BJ (cell line): Measurements from ENCODE around the gene RRP36. TPM values are rescaled to one million over a fixed set of nuclear protein-coding genes. Genes with fewer than 3 reads are reported as not detected.

Experiments
- CTCF ChIA-PET: fragments of 350-600 bp; formaldehyde crosslinking; extraction: SDS; loops from one replicate; lab custom pipeline; 2021; ENCODE audit warnings: antibody characterized with exemption, inconsistent platforms; lab: Yijun Ruan, JAX
- POLR2A ChIA-PET: fragments of 300-600 bp; sonication (Branson Sonifier 250); formaldehyde crosslinking; extraction: SDS; loops from one replicate; lab custom pipeline; 2021; ENCODE audit warnings: antibody characterized with exemption; lab: Charles Lee
- DNase-seq: peaks from one replicate; pipeline ENCODE4 v3.0.0-alpha.2; 2011; ENCODE audit warnings: low read depth
- H3K27me3 ChIP-seq: 2 replicates; pipeline ENCODE4 v1.6.0; 2011; ENCODE audit warnings: low read length; ENCODE audit not compliant: control insufficient read depth, insufficient read depth
- H3K36me3 ChIP-seq: 2 replicates; pipeline ENCODE4 v1.5.1; 2011; ENCODE audit warnings: low read length; ENCODE audit not compliant: control insufficient read depth, insufficient read depth
- H3K4me3 ChIP-seq: 2 replicates; pipeline ENCODE4 v1.5.1; 2011; ENCODE audit warnings: low read depth, mild to moderate bottlenecking, control low read depth, low read length
- CTCF ChIP-seq: IDR thresholded peaks from 2 replicates; pipeline ENCODE4 v1.5.1; 2011; ENCODE audit warnings: low read depth, mild to moderate bottlenecking, control low read depth, inconsistent platforms, low read length, moderate library complexity; ENCODE audit not compliant: insufficient read depth
- polyA plus RNA-seq: library from polyadenylated mRNA; depleted of rRNA; stranded (reverse); fragments of >200 nt; gene quantifications from 2 replicates; pipeline ENCODE4 v1.2.3, GENCODE V29; 2011

The RRP36 gene
- polyA plus RNA-seq, 1 experiment: 43.1 TPM

GRCh38 chr6:43059168-43060033 is 38.0 kb downstream of the RRP36 start, which contains the start of the genes KLC4 and MRPL2:
Gene KLC4, plus strand, starts transcription at chr6:43059631. Its CDS starts 1,705 bp downstream, at chr6:43061336.
Gene MRPL2, minus strand, starts transcription at chr6:43059434. Its CDS starts 53 bp downstream, at chr6:43059381.
- peak; percentile 96 for DNase-seq
- no peak for TF ChIP-seq CTCF
- POLR2A ChIA-PET: interaction anchor here (0.6 to 0.8 kb wide), 2 partner anchors 18 to 102 kb away, joined by 3 to 4 read pairs; no protein-coding TSS in a partner anchor
- no peaks in the 10 kb centered on the region for H3K27me3 ChIP-seq
- CTCF ChIA-PET: interaction anchor here (1.0 to 3.7 kb wide), 5 partner anchors 10 to 115 kb away, joined by 4 to 25 read pairs (median 5); no protein-coding TSS in a partner anchor
- H3K4me3 ChIP-seq: peak within 1 kb of the TSS; percentile 71
- H3K36me3 ChIP-seq: no peaks in the 10 kb centered on the region

- H3K4me3 ChIP-seq: peak overlapping the region; percentile 71
- no peak for DNase-seq
- H3K27me3 ChIP-seq: no peaks in the 10 kb centered on the region
- CTCF ChIA-PET: interaction anchor here (0.6 to 3.7 kb wide), 7 partner anchors 9 to 114 kb away, joined by 3 to 25 read pairs (median 4); no protein-coding TSS in a partner anchor
- POLR2A ChIA-PET: no interaction called here
- H3K36me3 ChIP-seq: no peaks in the 10 kb centered on the region
- TF ChIP-seq CTCF: no peak
Measured at GRCh38 chr6:43060034-43060754, 38.8 kb downstream of the RRP36 start.

- no peak for DNase-seq
- Histone ChIP-seq H3K4me3 (peak overlapping the region; percentile 71; the same call in 1 of the 2 replicates), H3K36me3 (peaks cover 3% of the 10 kb centered on the region; the same call in 1 of the 2 replicates), H3K27me3 (no peaks in the 10 kb centered on the region)
- TF ChIP-seq CTCF: no peak
- POLR2A ChIA-PET: no interaction called here
- CTCF ChIA-PET: interaction anchor here (0.6 to 3.7 kb wide), 8 partner anchors 8 to 113 kb away, joined by 3 to 25 read pairs (median 4); no protein-coding TSS in a partner anchor
Measured at GRCh38 chr6:43060755-43061633, 39.6 kb downstream of the RRP36 start.

GRCh38 chr6:43061861-43062260 is 40.4 kb downstream of the RRP36 start:
- ChIA-PET POLR2A (no interaction called here), CTCF (interaction anchor here (0.8 to 3.7 kb wide), 2 partner anchors 64 to 81 kb away, joined by 3 to 25 read pairs; no protein-coding TSS in a partner anchor)
- no peak for DNase-seq
- no peak overlapping the region for H3K4me3 ChIP-seq
- TF ChIP-seq CTCF: no peak
- no peaks in the 10 kb centered on the region for H3K27me3 ChIP-seq
- H3K36me3 ChIP-seq: peaks cover 7% of the 10 kb centered on the region; the same call in 1 of the 2 replicates
